GM18505 (cell line): ENCODE results near the gene FDXR.

Experiments used
- ATAC-seq: cut with Tn5 transposase; IDR thresholded peaks from one replicate; pipeline ENCODE4 v1.9.1; 2021; ENCODE audit not compliant: unreplicated experiment
- POLR2A ChIP-seq: IDR thresholded peaks from 4 replicates; pipeline ENCODE4 v1.6.1; 2011; ENCODE audit warnings: borderline replicate concordance; ENCODE audit not compliant: insufficient read depth, insufficient read length; ENCODE audit errors: extremely low read depth

The FDXR gene

GRCh38 chr17:74852237-74853047 lies 20.4 kb downstream of the FDXR start:
- no peak for ATAC-seq
- peak; percentile 37 for TF ChIP-seq POLR2A

GRCh38 chr17:74851612-74852236 lies 21.1 kb downstream of the FDXR start:
- no peak for ATAC-seq
- TF ChIP-seq POLR2A: no peak

GRCh38 chr17:74850914-74851313 lies 21.9 kb downstream of the FDXR start:
- no peak for ATAC-seq
- no peak for TF ChIP-seq POLR2A

GRCh38 chr17:74850310-74850709 lies 22.5 kb downstream of the FDXR start:
- no peak for TF ChIP-seq POLR2A
- no peak for ATAC-seq

GRCh38 chr17:74848656-74849399 lies 24.0 kb downstream of the FDXR start:
- TF ChIP-seq POLR2A: no peak
- ATAC-seq: no peak

DNA sequence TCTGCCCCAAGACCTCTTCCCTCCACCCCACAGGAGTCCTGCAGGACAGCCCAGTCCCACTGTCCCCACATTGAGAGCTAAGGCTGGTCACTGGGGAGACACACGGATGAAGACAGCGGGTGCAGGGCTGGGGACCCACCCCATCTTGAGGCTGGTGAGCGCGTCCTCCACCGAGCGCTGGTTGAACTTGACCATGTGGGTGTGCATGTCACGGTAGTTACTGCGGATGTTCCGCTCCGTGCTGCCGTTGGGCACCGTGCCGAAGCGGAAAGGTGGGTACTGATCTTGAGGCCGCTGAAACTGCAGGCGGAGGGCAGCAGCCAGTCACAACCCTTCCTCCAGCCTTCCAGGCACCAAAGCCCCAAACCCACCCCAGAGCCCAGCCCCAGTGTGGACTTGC lies 26.2 kb downstream of the FDXR start:
- no peak for ATAC-seq
- TF ChIP-seq POLR2A: no peak

- TF ChIP-seq POLR2A: no peak
- ATAC-seq: no peak
These were observed 29.5 kb downstream of the FDXR start for GRCh38 chr17:74843352-74843627.

DNA sequence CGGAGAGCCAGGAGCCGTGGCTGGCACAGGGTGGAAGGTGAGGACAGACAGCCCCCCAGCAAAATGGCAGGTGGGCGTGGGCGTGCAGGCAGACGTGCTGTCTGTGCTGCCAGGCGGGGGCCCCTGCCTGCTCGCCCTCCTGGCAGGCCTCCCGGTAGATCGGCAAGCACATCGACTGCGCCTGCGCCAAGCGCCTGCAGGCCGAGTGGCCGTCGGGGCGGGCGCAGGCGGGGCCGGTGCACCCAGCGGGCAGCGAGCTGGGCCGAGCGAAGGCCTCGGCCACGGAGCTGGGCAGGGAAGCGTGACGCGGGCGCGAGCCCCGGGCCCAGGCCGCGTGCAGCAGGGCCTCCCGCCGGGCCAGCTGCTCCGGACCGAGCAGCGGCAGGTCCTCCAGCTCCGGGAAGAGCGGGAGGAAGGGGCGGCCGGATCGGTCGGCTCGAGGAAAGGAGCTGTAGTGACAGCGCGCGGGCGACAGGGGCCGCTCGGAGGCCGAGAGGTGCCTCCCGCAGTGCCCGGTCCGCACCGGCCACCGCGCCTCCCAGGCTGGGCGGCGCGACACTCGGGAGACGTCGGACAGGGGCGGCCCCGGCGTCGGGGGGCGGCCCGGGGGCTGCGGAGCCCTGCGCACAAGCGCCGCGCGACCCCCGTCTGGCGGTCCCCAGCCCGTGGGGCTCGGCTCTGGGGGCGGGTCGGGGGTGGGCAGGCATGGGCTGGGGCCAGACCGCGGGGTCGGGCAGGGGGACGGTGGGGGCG lies 30.0 kb downstream of the FDXR start:
- TF ChIP-seq POLR2A: no peak

DNA sequence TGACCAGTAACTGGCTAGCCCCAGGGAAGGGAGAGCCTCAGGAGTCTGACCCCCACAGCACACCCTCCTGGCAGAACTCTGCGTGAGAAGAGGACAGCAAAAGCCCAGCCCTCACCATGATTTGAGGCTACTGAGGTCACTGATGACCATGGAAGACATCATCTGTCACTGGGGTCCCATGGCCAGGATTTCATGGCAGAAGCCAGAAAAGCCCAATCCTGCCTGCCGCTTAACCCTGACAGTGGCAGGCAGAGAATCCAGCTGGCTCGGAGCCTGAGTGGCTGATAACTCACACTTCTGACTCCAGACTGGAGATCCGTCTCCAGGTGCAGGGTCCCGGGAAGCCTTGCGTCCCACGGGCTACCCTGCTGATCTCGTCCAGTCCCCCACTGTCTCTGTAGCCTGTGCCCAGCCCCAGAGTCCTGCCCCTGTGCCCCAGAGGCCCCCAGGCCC lies 30.6 kb downstream of the FDXR start:
- TF ChIP-seq POLR2A: no peak
- ATAC-seq: no peak

More for the DNA sequence above, 30.0 kb downstream of the FDXR start:
- no peak for ATAC-seq

- ATAC-seq: no peak
- no peak for TF ChIP-seq POLR2A
These were observed 31.7 kb downstream of the FDXR start for GRCh38 chr17:74840989-74841666.

GRCh38 chr17:74839990-74840852 lies 32.6 kb downstream of the FDXR start:
- no peak for ATAC-seq
- no peak for TF ChIP-seq POLR2A

DNA sequence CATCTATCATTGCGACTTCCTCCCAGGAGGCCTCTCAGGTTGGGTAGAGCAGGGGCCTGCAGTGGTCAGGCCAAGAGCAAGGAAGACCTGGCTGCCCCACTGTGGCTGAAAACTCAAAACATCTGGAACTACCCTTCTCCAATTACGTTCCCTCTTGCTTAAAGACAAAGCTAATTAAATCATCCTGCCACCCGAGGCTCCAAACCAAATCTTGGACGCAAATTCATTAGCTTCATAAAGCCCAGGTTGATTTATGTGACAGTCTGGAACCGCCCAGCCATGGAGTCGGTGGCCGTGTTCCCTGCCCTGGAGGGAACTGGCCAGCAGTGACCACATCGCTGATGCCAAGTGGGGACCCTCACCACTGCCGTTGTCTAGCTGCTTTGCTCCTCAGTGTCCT lies 34.5 kb downstream of the FDXR start:
- ATAC-seq: no peak
- TF ChIP-seq POLR2A: no peak

GRCh38 chr17:74836691-74837467 lies 35.9 kb downstream of the FDXR start:
- TF ChIP-seq POLR2A: no peak
- ATAC-seq: no peak
